H1 (cell line): ENCODE results near the gene ARHGEF4. TPM values are rescaled to one million over a fixed set of nuclear protein-coding genes. Genes with fewer than 3 reads are reported as not detected.

Source experiments
- CTCF ChIA-PET: fragments of 300-600 bp; sonication (Branson Sonifier 250); formaldehyde crosslinking; loops from one replicate; lab custom pipeline; 2021; ENCODE audit not compliant: partially characterized antibody; lab: Charles Lee
- POLR2A ChIA-PET: fragments of 300-600 bp; sonication (Branson Sonifier 250); formaldehyde crosslinking; loops from one replicate; lab custom pipeline; 2021; ENCODE audit warnings: inconsistent platforms; ENCODE audit not compliant: partially characterized antibody; lab: Charles Lee
- DNase-seq, 2 experiments: peaks; one replicate each; pipeline versions ENCODE4 v3.0.0 to v3.0.0-alpha.2; 2010 to 2022; ENCODE audit warnings: low spot score in 2 of 2, low read depth in 1 of 2, mixed read lengths in 1 of 2
- FAIRE-seq: peaks from 2 replicates; lab custom pipeline; 2011; peaks lifted over from hg19 to GRCh38; lab: Jason Lieb, UNC
- H2AFZ ChIP-seq: 2 replicates; pipeline ENCODE4 v1.8.1; 2012; ENCODE audit warnings: low read length, inconsistent platforms
- H2AK5ac ChIP-seq: 2 replicates; pipeline ENCODE4 v1.6.1; 2013; ENCODE audit warnings: low read depth, low read length
- H2BK120ac ChIP-seq: replicated peaks from 2 replicates; pipeline ENCODE3; 2013; ENCODE audit warnings: low read depth, low read length, inconsistent platforms
- H2BK12ac ChIP-seq: 2 replicates; pipeline ENCODE4 v1.6.1; 2013; ENCODE audit warnings: low read depth, low read length
- H2BK15ac ChIP-seq: 2 replicates; pipeline ENCODE4 v1.6.1; 2013; ENCODE audit warnings: low read length
- H2BK20ac ChIP-seq: 2 replicates; pipeline ENCODE4 v1.6.1; 2013; ENCODE audit warnings: low read length
- H2BK5ac ChIP-seq: 2 replicates; pipeline ENCODE4 v1.6.1; 2013; ENCODE audit warnings: low read depth, low read length
- H3K14ac ChIP-seq: 2 replicates; pipeline ENCODE4 v1.6.1; 2013; ENCODE audit warnings: inconsistent platforms; ENCODE audit not compliant: insufficient read length
- H3K18ac ChIP-seq: 2 replicates; pipeline ENCODE4 v1.6.1; 2013; ENCODE audit warnings: low read length; ENCODE audit errors: extremely low read depth
- H3K23ac ChIP-seq: 2 replicates; pipeline ENCODE4 v1.6.1; 2013; ENCODE audit warnings: inconsistent platforms; ENCODE audit not compliant: insufficient read length
- H3K23me2 ChIP-seq: 2 replicates; pipeline ENCODE4 v1.6.1; 2013; ENCODE audit warnings: low read depth, low read length
- H3K27ac ChIP-seq: 2 replicates; pipeline ENCODE4 v1.6.1; 2011; ENCODE audit warnings: low read depth, low read length, inconsistent platforms
- H3K27me3 ChIP-seq, 4 experiments: replicated peaks in 1 of 4; 1 replicate in 1 of 4; 2 replicates in 3 of 4; pipeline versions ENCODE4 v1.6.1 to v1.8.1; 2011 to 2013; ENCODE audit warnings: low read length in 3 of 4, mild to moderate bottlenecking in 3 of 4, inconsistent platforms in 2 of 4, mixed read lengths in 2 of 4, moderate library complexity in 1 of 4; ENCODE audit not compliant: control insufficient read depth in 3 of 4, insufficient read depth in 3 of 4; ENCODE audit errors: extremely low read depth in 1 of 4
- H3K36me3 ChIP-seq, 4 experiments: 2 replicates each; pipeline versions ENCODE4 v1.6.1 to v1.8.1; 2011 to 2013; ENCODE audit warnings: mild to moderate bottlenecking in 4 of 4, low read length in 3 of 4, moderate library complexity in 2 of 4, control low read depth in 1 of 4, inconsistent platforms in 1 of 4; ENCODE audit not compliant: insufficient read depth in 4 of 4, control insufficient read depth in 2 of 4
- H3K4ac ChIP-seq: replicated peaks from 2 replicates; pipeline ENCODE3; 2013; ENCODE audit warnings: low read length, low read depth, mixed read lengths, inconsistent platforms; ENCODE audit not compliant: insufficient read length
- H3K4me1 ChIP-seq, 4 experiments: replicated peaks in 1 of 4; 1 replicate in 1 of 4; 2 replicates in 3 of 4; pipeline versions ENCODE4 v1.6.1 to v1.8.1; 2011 to 2013; ENCODE audit warnings: low read length in 3 of 4, inconsistent platforms in 2 of 4, mixed read lengths in 1 of 4; ENCODE audit not compliant: insufficient read depth in 4 of 4, control insufficient read depth in 3 of 4
- H3K4me2 ChIP-seq, 2 experiments: 2 replicates each; pipeline versions ENCODE4 v1.6.1 to v1.8.1; 2011 to 2013; ENCODE audit warnings: low read depth in 2 of 2, low read length in 2 of 2, control low read depth in 1 of 2, inconsistent platforms in 1 of 2, mild to moderate bottlenecking in 1 of 2; ENCODE audit not compliant: insufficient read depth in 1 of 2
- H3K4me3 ChIP-seq, 4 experiments: fragments of 200-600, 300-600 bp in 1 of 4; sonication (generic), shearing (Covaris generic), sonication (Bioruptor Twin) in 1 of 4; 2 replicates each; pipeline versions ENCODE4 v1.5.1 to v1.8.1; 2011 to 2016; ENCODE audit warnings: low read length in 4 of 4, low read depth in 3 of 4, control low read depth in 2 of 4, inconsistent platforms in 2 of 4, mild to moderate bottlenecking in 2 of 4, mixed read lengths in 1 of 4, moderate library complexity in 1 of 4; ENCODE audit not compliant: insufficient read depth in 2 of 4; ENCODE audit errors: extremely low read depth in 1 of 4
- H3K56ac ChIP-seq: replicated peaks from 2 replicates; pipeline ENCODE3; 2013; ENCODE audit warnings: low read depth, mild to moderate bottlenecking, mixed read lengths, low read length, inconsistent platforms; ENCODE audit not compliant: insufficient read length
- H3K79me1 ChIP-seq: 2 replicates; pipeline ENCODE4 v1.6.1; 2013; ENCODE audit warnings: low read depth, low read length, control low read depth
- H3K79me2 ChIP-seq, 2 experiments: 2 replicates each; pipeline versions ENCODE4 v1.6.1 to v1.8.1; 2012 to 2013; ENCODE audit warnings: low read length in 2 of 2, mild to moderate bottlenecking in 2 of 2, inconsistent platforms in 1 of 2; ENCODE audit not compliant: insufficient read depth in 2 of 2, control insufficient read depth in 1 of 2
- H3K9ac ChIP-seq, 4 experiments: replicated peaks in 1 of 4; 1 replicate in 1 of 4; 2 replicates in 3 of 4; pipeline versions ENCODE4 v1.6.1 to v1.8.1; 2011 to 2013; ENCODE audit warnings: low read depth in 3 of 4, low read length in 3 of 4, control low read depth in 2 of 4, mild to moderate bottlenecking in 2 of 4, moderate library complexity in 2 of 4, inconsistent platforms in 1 of 4; ENCODE audit errors: extremely low read depth in 1 of 4
- H3K9me3 ChIP-seq, 2 experiments: 2 replicates each; pipeline versions ENCODE4 v1.6.1 to v1.8.1; 2012 to 2013; ENCODE audit warnings: mild to moderate bottlenecking in 2 of 2, moderate library complexity in 2 of 2, control low read depth in 1 of 2, inconsistent platforms in 1 of 2, low read depth in 1 of 2, low read length in 1 of 2, mixed read lengths in 1 of 2; ENCODE audit not compliant: insufficient read depth in 2 of 2
- H4K20me1 ChIP-seq, 2 experiments: replicated peaks in 1 of 2; 2 replicates each; pipeline versions ENCODE3 to v1.8.1; 2011 to 2013; ENCODE audit warnings: inconsistent platforms in 2 of 2, low read length in 2 of 2, mild to moderate bottlenecking in 1 of 2; ENCODE audit not compliant: insufficient read depth in 2 of 2, control insufficient read depth in 1 of 2
- H4K5ac ChIP-seq: 2 replicates; pipeline ENCODE4 v1.6.1; 2013; ENCODE audit warnings: low read length, low read depth, mixed read lengths, inconsistent platforms; ENCODE audit not compliant: insufficient read length
- H4K8ac ChIP-seq: 2 replicates; pipeline ENCODE4 v1.8.0; 2013; ENCODE audit warnings: mild to moderate bottlenecking, moderate library complexity, low read length, inconsistent platforms; ENCODE audit not compliant: insufficient read depth; ENCODE audit errors: extremely low read depth
- H4K91ac ChIP-seq: replicated peaks from 2 replicates; pipeline ENCODE3; 2013; ENCODE audit warnings: low read length, mixed read lengths, inconsistent platforms; ENCODE audit not compliant: insufficient read length
- BACH1 ChIP-seq: IDR thresholded peaks from 2 replicates; pipeline ENCODE4 v1.6.1; 2012; ENCODE audit warnings: low read length, improper control_type of control experiment
- CBX5 ChIP-seq: fragments of 300-800, 300-1000 bp; sonication (generic); IDR thresholded peaks from 2 replicates; pipeline ENCODE4 v1.7.1; 2016; ENCODE audit warnings: antibody characterized with exemption, low read length, low read depth
- CREB1 ChIP-seq: IDR thresholded peaks from 2 replicates; pipeline ENCODE4 v1.6.1; 2012; ENCODE audit warnings: inconsistent platforms
- EGR1 ChIP-seq: IDR thresholded peaks from 2 replicates; pipeline ENCODE4 v1.6.1; 2011; ENCODE audit warnings: low read depth, low read length, borderline replicate concordance
- EP300 ChIP-seq, 2 experiments: IDR thresholded peaks; 1 replicate in 1 of 2; 2 replicates in 1 of 2; pipeline ENCODE4 v1.6.1; 2011 to 2012; ENCODE audit warnings: low read depth in 2 of 2, low read length in 2 of 2, mild to moderate bottlenecking in 2 of 2, borderline replicate concordance in 1 of 2, inconsistent platforms in 1 of 2, moderate library complexity in 1 of 2
- HDAC6 ChIP-seq: IDR thresholded peaks from one replicate; pipeline ENCODE4 v1.7.1; 2012; ENCODE audit warnings: low read depth, mild to moderate bottlenecking, inconsistent platforms, low read length, moderate library complexity
- JUN ChIP-seq: IDR thresholded peaks from 2 replicates; pipeline ENCODE4 v1.6.1; 2011; ENCODE audit warnings: low read depth, mild to moderate bottlenecking, improper control_type of control experiment, low read length
- NANOG ChIP-seq: IDR thresholded peaks from 2 replicates; pipeline ENCODE4 v1.6.1; 2011; ENCODE audit warnings: low read length, low read depth, mild to moderate bottlenecking, inconsistent platforms; ENCODE audit not compliant: insufficient read depth, poor library complexity, severe bottlenecking
- SAP30 ChIP-seq: fragments of 300-600 bp; sonication (generic); IDR thresholded peaks from 2 replicates; pipeline ENCODE4 v1.7.1; 2012; ENCODE audit warnings: low read length, moderate library complexity, mild to moderate bottlenecking, inconsistent platforms; ENCODE audit not compliant: insufficient read depth, insufficient replicate concordance
- SP2 ChIP-seq: IDR thresholded peaks from 2 replicates; pipeline ENCODE4 v1.6.1; 2012; ENCODE audit warnings: mild to moderate bottlenecking, low read length, inconsistent platforms
- SRF ChIP-seq: IDR thresholded peaks from 2 replicates; pipeline ENCODE4 v1.6.1; 2011; ENCODE audit warnings: mild to moderate bottlenecking, low read depth, low read length, moderate library complexity
- TCF12 ChIP-seq: IDR thresholded peaks from 2 replicates; pipeline ENCODE4 v1.6.1; 2011; ENCODE audit warnings: low read depth, mild to moderate bottlenecking, low read length
- WGBS, 2 experiments: shearing (Covaris generic) in 1 of 2; methylation state at CpG; one replicate each; pipeline versions ENCODE4 v1.1.6 to v1.1.7; 2013 to 2015; ENCODE audit warnings: low lambda C conversion rate in 2 of 2, mixed read lengths in 2 of 2, inconsistent platforms in 1 of 2, low coverage in 1 of 2, missing lambda C conversion rate in 1 of 2; ENCODE audit not compliant: insufficient replicate concordance in 2 of 2, insufficient coverage in 1 of 2, insufficient read length in 1 of 2; ENCODE audit errors: extremely low coverage in 1 of 2, missing lambda C conversion rate in 1 of 2; 5-methylcytosine and 5-hydroxymethylcytosine counted together
- polyA plus RNA-seq, 7 experiments: library from polyadenylated mRNA; depleted of rRNA in 3 of 7; stranded (reverse) in 5 of 7; unstranded in 2 of 7; fragments of >200 nt in 5 of 7; fragments of 200-250 nt in 2 of 7; gene quantifications; 1 replicate in 5 of 7; 2 replicates in 1 of 7; 4 replicates in 1 of 7; pipeline versions ENCODE4 v1.2.1 to v1.2.3, GENCODE V29; 2011 to 2013; ENCODE audit warnings: missing spikeins in 2 of 7, mixed read lengths in 2 of 7
- total RNA-seq: library from RNA; stranded (reverse); fragmentation: NEBNext Ultra II Directional; extraction: Animal tissue kit (Norgen Biotek cat#: 25700); gene quantifications from 2 replicates; pipeline ENCODE4 v1.2.1, GENCODE V29; 2021

The ARHGEF4 gene
- total and polyA plus RNA-seq, 2 of the 8 experiments (the other 6 are each of a cell fraction or from before 2014, with no cell fraction given): 10.6 to 14.6 TPM

DNA sequence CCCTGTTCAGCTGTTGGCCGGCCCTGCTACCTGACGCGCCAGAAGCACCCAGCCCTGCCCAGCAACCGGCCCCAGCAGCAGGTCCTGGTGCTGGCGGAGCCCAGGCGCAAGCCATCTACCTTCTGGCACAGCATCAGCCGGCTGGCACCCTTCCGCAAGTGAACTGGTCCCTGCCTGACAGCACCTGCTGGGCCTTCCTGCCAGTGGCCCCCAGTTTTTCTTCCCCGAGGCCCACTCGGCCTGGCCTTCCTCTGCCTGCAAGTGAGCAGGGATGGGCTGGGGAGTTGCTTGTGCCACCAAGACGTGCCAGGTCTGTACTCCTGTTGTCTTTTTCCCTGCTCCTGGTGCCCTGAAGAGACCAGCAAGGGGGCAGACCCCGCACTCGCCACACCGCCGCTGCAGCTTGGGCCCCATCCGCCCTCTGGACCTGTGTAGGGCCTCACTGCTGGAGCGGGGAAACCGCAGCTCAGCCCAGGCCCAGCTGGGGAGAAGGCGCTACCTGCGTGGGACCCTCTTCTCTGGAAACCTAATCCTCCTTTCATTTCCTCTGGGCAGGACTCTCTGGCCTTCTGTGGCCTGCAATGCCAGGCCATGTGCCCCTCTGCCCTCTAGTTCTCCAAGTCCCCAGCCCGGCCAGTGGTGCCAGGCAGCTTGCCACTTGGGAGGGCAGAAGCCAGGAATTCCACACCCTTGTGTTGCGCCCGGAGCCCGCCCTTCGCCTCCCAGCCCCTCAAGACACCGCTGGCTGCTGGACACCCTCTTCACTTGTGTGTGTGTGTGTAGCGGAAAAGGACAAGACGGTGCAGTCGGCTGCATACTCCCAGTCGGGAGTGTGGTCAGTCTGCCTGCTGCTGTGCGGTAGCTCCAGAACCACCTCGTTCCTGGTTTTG lies 209.6 kb downstream of the ARHGEF4 start:
- Histone ChIP-seq H2BK5ac (no peak overlapping the region; the same call in 1 of the 2 replicates), H3K23ac (no peak overlapping the region), H3K23me2 (no peaks in the 10 kb centered on the region), H4K91ac (no peak overlapping the region), H3K14ac (no peak overlapping the region), H4K20me1 (peaks cover 11 to 26% of the 10 kb centered on the region in 2 experiments), H3K4me1 (peaks cover 0 to 5% (median 0%) of the 10 kb centered on the region in 4 experiments; a peak in 3 of 7 replicates), H2BK15ac (no peak overlapping the region), H3K79me1 (peaks cover 4% of the 10 kb centered on the region; the same call in 1 of the 2 replicates), H3K56ac (no peak overlapping the region), H2BK20ac (no peak overlapping the region), H2AFZ (no peak overlapping the region), H4K5ac (no peak overlapping the region), H2AK5ac (no peak overlapping the region), H3K4me3 (no peak overlapping the region), H3K79me2 (peaks cover 0 to 4% of the 10 kb centered on the region in 2 experiments; a peak in 1 of 4 replicates), H3K27me3 (no peaks in the 10 kb centered on the region), H4K8ac (peak overlapping the region; percentile 11), H3K4ac (no peak overlapping the region), H3K4me2 (no peak overlapping the region), H2BK120ac (no peak overlapping the region), H3K9me3 (no peaks in the 10 kb centered on the region), H2BK12ac (no peak overlapping the region), H3K9ac (no peak overlapping the region), H3K27ac (no peak overlapping the region), H3K36me3 (peaks cover 6 to 36% (median 19%) of the 10 kb centered on the region in 4 experiments; a peak in 7 of 8 replicates), H3K18ac (no peak overlapping the region)
- FAIRE-seq (no peak), DNase-seq (no peak)
- 87% methylated on average over 31 of the region's 32 CpGs; no CpG with 5 or more reads in 1 of the 2 experiments for WGBS, 2 experiments
- POLR2A ChIA-PET: interaction anchor here (1.1 to 4.0 kb wide), 5 partner anchors 10 to 76 kb away, joined by 3 to 13 read pairs (median 3); partner anchors contain the start of gene FAM168B
- CTCF ChIA-PET: interaction anchor here (1.1 kb wide), 1 partner anchor 16 kb away, joined by 3 read pairs; no protein-coding TSS in a partner anchor
- no peak for TF ChIP-seq BACH1
- TF ChIP-seq SP2: no peak
- no peak for TF ChIP-seq JUN
- TF ChIP-seq CREB1: no peak
- no peak for TF ChIP-seq CBX5
- TF ChIP-seq EP300 (IDR thresholded peaks at IDR 0.05; ENCODE audit: borderline replicate concordance in 1 of 2, low read depth in 2 of 2, low read length in 2 of 2): no peak
- TF ChIP-seq TCF12: no peak
- no peak for TF ChIP-seq SAP30
- TF ChIP-seq SRF: no peak
- TF ChIP-seq EGR1: no peak
- TF ChIP-seq HDAC6: no peak
- TF ChIP-seq NANOG: no peak
